ENCODE data around the gene FXYD6. TPM values are rescaled to one million over a fixed set of nuclear protein-coding genes. Genes with fewer than 3 reads are reported as not detected.

FXYD6 gene
- polyA plus RNA-seq, 1 of the 3 experiments (the other 2 are of a cell fraction) = 1.4 TPM

DNA sequence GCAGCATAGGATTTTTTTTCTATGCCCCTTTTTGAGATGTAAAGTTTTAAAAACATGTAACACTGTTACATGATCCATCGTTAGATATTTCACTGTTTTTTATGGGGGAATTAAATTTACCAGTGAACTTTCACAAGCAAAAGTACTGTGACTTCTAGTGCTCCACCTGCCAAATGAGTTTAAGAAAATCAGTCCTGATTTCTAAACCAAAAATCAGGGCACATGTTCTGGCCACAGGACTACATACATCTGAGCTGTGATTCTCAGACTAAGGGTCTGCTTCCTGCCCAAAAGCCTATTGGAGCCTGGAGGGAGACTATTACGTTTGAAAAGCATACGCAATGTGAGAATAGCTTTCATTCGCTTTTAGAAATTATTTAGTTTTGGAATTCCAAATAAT is 30.3 kb upstream of the FXYD6 start:
- Histone ChIP-seq H3K9me3 (no peaks in the 10 kb centered on the region), H3K79me2 (ENCODE audit: insufficient read depth) (no peaks in the 10 kb centered on the region), H2AFZ (ENCODE audit: low read depth) (no peak overlapping the region), H3K9ac (no peak overlapping the region), H3F3A (replicated peaks; ENCODE audit: insufficient read depth) (no peaks in the 10 kb centered on the region), H3K27me3 (ENCODE audit: insufficient read depth) (peaks cover 6% of the 10 kb centered on the region; the same call in 1 of the 2 replicates), H3K4me3 (ENCODE audit: low read depth in 2 of 2, low read length in 1 of 2) (no peak overlapping the region), H3K27ac (ENCODE audit: low read depth in 2 of 2, low read length in 1 of 2) (no peak overlapping the region), H4K20me1 (ENCODE audit: insufficient read depth) (no peaks in the 10 kb centered on the region), H3K4me2 (no peak overlapping the region), H3K9me2 (no peaks in the 10 kb centered on the region), H3K4me1 (ENCODE audit: control insufficient read depth in 1 of 2, insufficient read depth in 2 of 2, low read depth in 1 of 2, low read length in 1 of 2) (peaks cover 5 to 24% of the 10 kb centered on the region in 2 experiments; a peak in 2 of 4 replicates), H3K36me3 (replicated peaks in 1 of 2; ENCODE audit: control insufficient read depth in 1 of 2, insufficient read depth in 2 of 2, low read length in 1 of 2) (no peaks in the 10 kb centered on the region)
- 92% methylated on average over 4 of the region's 4 CpGs for WGBS (ENCODE audit: low lambda C conversion rate)
- ChIA-PET CTCF (interaction anchor here (1.0 to 6.1 kb wide), 5 partner anchors 22 to 63 kb away, joined by 3 to 36 read pairs (median 5); partner anchors contain the start of gene FXYD6), POLR2A (interaction anchor here (0.6 to 0.8 kb wide), 2 partner anchors 45 to 79 kb away, joined by 3 to 6 read pairs; no protein-coding TSS in a partner anchor)
- TF ChIP-seq CHD2 (IDR thresholded peaks at IDR 0.05; ENCODE audit: low read length, partially characterized antibody) (no peak), GABPA (IDR thresholded peaks at IDR 0.05; ENCODE audit: low read depth) (no peak), RCOR1 (IDR thresholded peaks at IDR 0.05; ENCODE audit: low read length) (no peak), YY1 (IDR thresholded peaks at IDR 0.05; ENCODE audit: low read depth) (no peak), JUND (IDR thresholded peaks at IDR 0.05) (no peak), MXI1 (IDR thresholded peaks at IDR 0.05; ENCODE audit: low read depth, low read length) (no peak), EP300 (IDR thresholded peaks at IDR 0.05; ENCODE audit: borderline replicate concordance in 1 of 2, low read depth in 1 of 2, low read length in 1 of 2) (no peak), SMC3 (IDR thresholded peaks at IDR 0.05; ENCODE audit: low read depth, low read length) (no peak), TAF1 (IDR thresholded peaks at IDR 0.05; ENCODE audit: borderline replicate concordance, low read depth, low read length) (no peak), GATA2 (CRISPR knock-in tag; IDR thresholded peaks at IDR 0.05) (no peak), FOSL2 (IDR thresholded peaks at IDR 0.05; ENCODE audit: borderline replicate concordance, low read depth) (no peak), NFIC (IDR thresholded peaks at IDR 0.05; ENCODE audit: borderline replicate concordance) (no peak), RXRA (IDR thresholded peaks at IDR 0.05; ENCODE audit: borderline replicate concordance, low read depth) (no peak), FOXM1 (IDR thresholded peaks at IDR 0.05; ENCODE audit: low read depth) (no peak), NRF1 (IDR thresholded peaks at IDR 0.05; ENCODE audit: low read depth, low read length) (no peak)
- TF ChIP-seq, protein P1, sequence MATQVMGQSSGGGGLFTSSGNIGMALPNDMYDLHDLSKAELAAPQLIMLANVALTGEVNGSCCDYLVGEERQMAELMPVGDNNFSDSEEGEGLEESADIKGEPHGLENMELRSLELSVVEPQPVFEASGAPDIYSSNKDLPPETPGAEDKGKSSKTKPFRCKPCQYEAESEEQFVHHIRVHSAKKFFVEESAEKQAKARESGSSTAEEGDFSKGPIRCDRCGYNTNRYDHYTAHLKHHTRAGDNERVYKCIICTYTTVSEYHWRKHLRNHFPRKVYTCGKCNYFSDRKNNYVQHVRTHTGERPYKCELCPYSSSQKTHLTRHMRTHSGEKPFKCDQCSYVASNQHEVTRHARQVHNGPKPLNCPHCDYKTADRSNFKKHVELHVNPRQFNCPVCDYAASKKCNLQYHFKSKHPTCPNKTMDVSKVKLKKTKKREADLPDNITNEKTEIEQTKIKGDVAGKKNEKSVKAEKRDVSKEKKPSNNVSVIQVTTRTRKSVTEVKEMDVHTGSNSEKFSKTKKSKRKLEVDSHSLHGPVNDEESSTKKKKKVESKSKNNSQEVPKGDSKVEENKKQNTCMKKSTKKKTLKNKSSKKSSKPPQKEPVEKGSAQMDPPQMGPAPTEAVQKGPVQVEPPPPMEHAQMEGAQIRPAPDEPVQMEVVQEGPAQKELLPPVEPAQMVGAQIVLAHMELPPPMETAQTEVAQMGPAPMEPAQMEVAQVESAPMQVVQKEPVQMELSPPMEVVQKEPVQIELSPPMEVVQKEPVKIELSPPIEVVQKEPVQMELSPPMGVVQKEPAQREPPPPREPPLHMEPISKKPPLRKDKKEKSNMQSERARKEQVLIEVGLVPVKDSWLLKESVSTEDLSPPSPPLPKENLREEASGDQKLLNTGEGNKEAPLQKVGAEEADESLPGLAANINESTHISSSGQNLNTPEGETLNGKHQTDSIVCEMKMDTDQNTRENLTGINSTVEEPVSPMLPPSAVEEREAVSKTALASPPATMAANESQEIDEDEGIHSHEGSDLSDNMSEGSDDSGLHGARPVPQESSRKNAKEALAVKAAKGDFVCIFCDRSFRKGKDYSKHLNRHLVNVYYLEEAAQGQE (IDR thresholded peaks at IDR 0.05; ENCODE audit: low read depth, low read length) = no peak
- TF ChIP-seq, protein P2, sequence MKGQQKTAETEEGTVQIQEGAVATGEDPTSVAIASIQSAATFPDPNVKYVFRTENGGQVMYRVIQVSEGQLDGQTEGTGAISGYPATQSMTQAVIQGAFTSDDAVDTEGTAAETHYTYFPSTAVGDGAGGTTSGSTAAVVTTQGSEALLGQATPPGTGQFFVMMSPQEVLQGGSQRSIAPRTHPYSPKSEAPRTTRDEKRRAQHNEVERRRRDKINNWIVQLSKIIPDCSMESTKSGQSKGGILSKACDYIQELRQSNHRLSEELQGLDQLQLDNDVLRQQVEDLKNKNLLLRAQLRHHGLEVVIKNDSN (IDR thresholded peaks at IDR 0.05; ENCODE audit: borderline replicate concordance, low read depth) = no peak
- TF ChIP-seq, protein P3, sequence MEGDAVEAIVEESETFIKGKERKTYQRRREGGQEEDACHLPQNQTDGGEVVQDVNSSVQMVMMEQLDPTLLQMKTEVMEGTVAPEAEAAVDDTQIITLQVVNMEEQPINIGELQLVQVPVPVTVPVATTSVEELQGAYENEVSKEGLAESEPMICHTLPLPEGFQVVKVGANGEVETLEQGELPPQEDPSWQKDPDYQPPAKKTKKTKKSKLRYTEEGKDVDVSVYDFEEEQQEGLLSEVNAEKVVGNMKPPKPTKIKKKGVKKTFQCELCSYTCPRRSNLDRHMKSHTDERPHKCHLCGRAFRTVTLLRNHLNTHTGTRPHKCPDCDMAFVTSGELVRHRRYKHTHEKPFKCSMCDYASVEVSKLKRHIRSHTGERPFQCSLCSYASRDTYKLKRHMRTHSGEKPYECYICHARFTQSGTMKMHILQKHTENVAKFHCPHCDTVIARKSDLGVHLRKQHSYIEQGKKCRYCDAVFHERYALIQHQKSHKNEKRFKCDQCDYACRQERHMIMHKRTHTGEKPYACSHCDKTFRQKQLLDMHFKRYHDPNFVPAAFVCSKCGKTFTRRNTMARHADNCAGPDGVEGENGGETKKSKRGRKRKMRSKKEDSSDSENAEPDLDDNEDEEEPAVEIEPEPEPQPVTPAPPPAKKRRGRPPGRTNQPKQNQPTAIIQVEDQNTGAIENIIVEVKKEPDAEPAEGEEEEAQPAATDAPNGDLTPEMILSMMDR (IDR thresholded peaks at IDR 0.05) = no peak
- TF ChIP-seq, protein P4, sequence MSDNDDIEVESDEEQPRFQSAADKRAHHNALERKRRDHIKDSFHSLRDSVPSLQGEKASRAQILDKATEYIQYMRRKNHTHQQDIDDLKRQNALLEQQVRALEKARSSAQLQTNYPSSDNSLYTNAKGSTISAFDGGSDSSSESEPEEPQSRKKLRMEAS (IDR thresholded peaks at IDR 0.05; ENCODE audit: low read depth) = no peak
- TF ChIP-seq, protein P5, sequence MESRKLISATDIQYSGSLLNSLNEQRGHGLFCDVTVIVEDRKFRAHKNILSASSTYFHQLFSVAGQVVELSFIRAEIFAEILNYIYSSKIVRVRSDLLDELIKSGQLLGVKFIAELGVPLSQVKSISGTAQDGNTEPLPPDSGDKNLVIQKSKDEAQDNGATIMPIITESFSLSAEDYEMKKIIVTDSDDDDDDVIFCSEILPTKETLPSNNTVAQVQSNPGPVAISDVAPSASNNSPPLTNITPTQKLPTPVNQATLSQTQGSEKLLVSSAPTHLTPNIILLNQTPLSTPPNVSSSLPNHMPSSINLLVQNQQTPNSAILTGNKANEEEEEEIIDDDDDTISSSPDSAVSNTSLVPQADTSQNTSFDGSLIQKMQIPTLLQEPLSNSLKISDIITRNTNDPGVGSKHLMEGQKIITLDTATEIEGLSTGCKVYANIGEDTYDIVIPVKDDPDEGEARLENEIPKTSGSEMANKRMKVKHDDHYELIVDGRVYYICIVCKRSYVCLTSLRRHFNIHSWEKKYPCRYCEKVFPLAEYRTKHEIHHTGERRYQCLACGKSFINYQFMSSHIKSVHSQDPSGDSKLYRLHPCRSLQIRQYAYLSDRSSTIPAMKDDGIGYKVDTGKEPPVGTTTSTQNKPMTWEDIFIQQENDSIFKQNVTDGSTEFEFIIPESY (IDR thresholded peaks at IDR 0.05; ENCODE audit: borderline replicate concordance, low read depth) = no peak
- DNase-seq = no peak
